H1 (cell line): ENCODE data around the gene ZNF593. TPM values are rescaled to one million over a fixed set of nuclear protein-coding genes. Genes with fewer than 3 reads are reported as not detected.

Source experiments
- CTCF ChIA-PET: fragments of 300-600 bp; sonication (Branson Sonifier 250); formaldehyde crosslinking; loops from one replicate; lab custom pipeline; 2021; ENCODE audit not compliant: partially characterized antibody; lab: Charles Lee
- POLR2A ChIA-PET: fragments of 300-600 bp; sonication (Branson Sonifier 250); formaldehyde crosslinking; loops from one replicate; lab custom pipeline; 2021; ENCODE audit warnings: inconsistent platforms; ENCODE audit not compliant: partially characterized antibody; lab: Charles Lee
- DNase-seq, 2 experiments: peaks; one replicate each; pipeline versions ENCODE4 v3.0.0 to v3.0.0-alpha.2; 2010 to 2022; ENCODE audit warnings: low spot score in 2 of 2, low read depth in 1 of 2, mixed read lengths in 1 of 2
- FAIRE-seq: peaks from 2 replicates; lab custom pipeline; 2011; peaks lifted over from hg19 to GRCh38; lab: Jason Lieb, UNC
- H2AFZ ChIP-seq: 2 replicates; pipeline ENCODE4 v1.8.1; 2012; ENCODE audit warnings: low read length, inconsistent platforms
- H2AK5ac ChIP-seq: 2 replicates; pipeline ENCODE4 v1.6.1; 2013; ENCODE audit warnings: low read depth, low read length
- H2BK120ac ChIP-seq: replicated peaks from 2 replicates; pipeline ENCODE3; 2013; ENCODE audit warnings: low read depth, low read length, inconsistent platforms
- H2BK12ac ChIP-seq: 2 replicates; pipeline ENCODE4 v1.6.1; 2013; ENCODE audit warnings: low read depth, low read length
- H2BK15ac ChIP-seq: 2 replicates; pipeline ENCODE4 v1.6.1; 2013; ENCODE audit warnings: low read length
- H2BK20ac ChIP-seq: 2 replicates; pipeline ENCODE4 v1.6.1; 2013; ENCODE audit warnings: low read length
- H2BK5ac ChIP-seq: 2 replicates; pipeline ENCODE4 v1.6.1; 2013; ENCODE audit warnings: low read depth, low read length
- H3K14ac ChIP-seq: 2 replicates; pipeline ENCODE4 v1.6.1; 2013; ENCODE audit warnings: inconsistent platforms; ENCODE audit not compliant: insufficient read length
- H3K18ac ChIP-seq: 2 replicates; pipeline ENCODE4 v1.6.1; 2013; ENCODE audit warnings: low read length; ENCODE audit errors: extremely low read depth
- H3K23ac ChIP-seq: 2 replicates; pipeline ENCODE4 v1.6.1; 2013; ENCODE audit warnings: inconsistent platforms; ENCODE audit not compliant: insufficient read length
- H3K23me2 ChIP-seq: 2 replicates; pipeline ENCODE4 v1.6.1; 2013; ENCODE audit warnings: low read depth, low read length
- H3K27ac ChIP-seq: 2 replicates; pipeline ENCODE4 v1.6.1; 2011; ENCODE audit warnings: low read depth, low read length, inconsistent platforms
- H3K27me3 ChIP-seq, 4 experiments: replicated peaks in 1 of 4; 1 replicate in 1 of 4; 2 replicates in 3 of 4; pipeline versions ENCODE4 v1.6.1 to v1.8.1; 2011 to 2013; ENCODE audit warnings: low read length in 3 of 4, mild to moderate bottlenecking in 3 of 4, inconsistent platforms in 2 of 4, mixed read lengths in 2 of 4, moderate library complexity in 1 of 4; ENCODE audit not compliant: control insufficient read depth in 3 of 4, insufficient read depth in 3 of 4; ENCODE audit errors: extremely low read depth in 1 of 4
- H3K36me3 ChIP-seq, 4 experiments: 2 replicates each; pipeline versions ENCODE4 v1.6.1 to v1.8.1; 2011 to 2013; ENCODE audit warnings: mild to moderate bottlenecking in 4 of 4, low read length in 3 of 4, moderate library complexity in 2 of 4, control low read depth in 1 of 4, inconsistent platforms in 1 of 4; ENCODE audit not compliant: insufficient read depth in 4 of 4, control insufficient read depth in 2 of 4
- H3K4ac ChIP-seq: replicated peaks from 2 replicates; pipeline ENCODE3; 2013; ENCODE audit warnings: low read length, low read depth, mixed read lengths, inconsistent platforms; ENCODE audit not compliant: insufficient read length
- H3K4me1 ChIP-seq, 4 experiments: replicated peaks in 1 of 4; 1 replicate in 1 of 4; 2 replicates in 3 of 4; pipeline versions ENCODE4 v1.6.1 to v1.8.1; 2011 to 2013; ENCODE audit warnings: low read length in 3 of 4, inconsistent platforms in 2 of 4, mixed read lengths in 1 of 4; ENCODE audit not compliant: insufficient read depth in 4 of 4, control insufficient read depth in 3 of 4
- H3K4me2 ChIP-seq, 2 experiments: 2 replicates each; pipeline versions ENCODE4 v1.6.1 to v1.8.1; 2011 to 2013; ENCODE audit warnings: low read depth in 2 of 2, low read length in 2 of 2, control low read depth in 1 of 2, inconsistent platforms in 1 of 2, mild to moderate bottlenecking in 1 of 2; ENCODE audit not compliant: insufficient read depth in 1 of 2
- H3K4me3 ChIP-seq, 4 experiments: fragments of 200-600, 300-600 bp in 1 of 4; sonication (generic), shearing (Covaris generic), sonication (Bioruptor Twin) in 1 of 4; 2 replicates each; pipeline versions ENCODE4 v1.5.1 to v1.8.1; 2011 to 2016; ENCODE audit warnings: low read length in 4 of 4, low read depth in 3 of 4, control low read depth in 2 of 4, inconsistent platforms in 2 of 4, mild to moderate bottlenecking in 2 of 4, mixed read lengths in 1 of 4, moderate library complexity in 1 of 4; ENCODE audit not compliant: insufficient read depth in 2 of 4; ENCODE audit errors: extremely low read depth in 1 of 4
- H3K56ac ChIP-seq: replicated peaks from 2 replicates; pipeline ENCODE3; 2013; ENCODE audit warnings: low read depth, mild to moderate bottlenecking, mixed read lengths, low read length, inconsistent platforms; ENCODE audit not compliant: insufficient read length
- H3K79me1 ChIP-seq: 2 replicates; pipeline ENCODE4 v1.6.1; 2013; ENCODE audit warnings: low read depth, low read length, control low read depth
- H3K79me2 ChIP-seq, 2 experiments: 2 replicates each; pipeline versions ENCODE4 v1.6.1 to v1.8.1; 2012 to 2013; ENCODE audit warnings: low read length in 2 of 2, mild to moderate bottlenecking in 2 of 2, inconsistent platforms in 1 of 2; ENCODE audit not compliant: insufficient read depth in 2 of 2, control insufficient read depth in 1 of 2
- H3K9ac ChIP-seq, 4 experiments: replicated peaks in 1 of 4; 1 replicate in 1 of 4; 2 replicates in 3 of 4; pipeline versions ENCODE4 v1.6.1 to v1.8.1; 2011 to 2013; ENCODE audit warnings: low read depth in 3 of 4, low read length in 3 of 4, control low read depth in 2 of 4, mild to moderate bottlenecking in 2 of 4, moderate library complexity in 2 of 4, inconsistent platforms in 1 of 4; ENCODE audit errors: extremely low read depth in 1 of 4
- H3K9me3 ChIP-seq, 2 experiments: 2 replicates each; pipeline versions ENCODE4 v1.6.1 to v1.8.1; 2012 to 2013; ENCODE audit warnings: mild to moderate bottlenecking in 2 of 2, moderate library complexity in 2 of 2, control low read depth in 1 of 2, inconsistent platforms in 1 of 2, low read depth in 1 of 2, low read length in 1 of 2, mixed read lengths in 1 of 2; ENCODE audit not compliant: insufficient read depth in 2 of 2
- H4K20me1 ChIP-seq, 2 experiments: replicated peaks in 1 of 2; 2 replicates each; pipeline versions ENCODE3 to v1.8.1; 2011 to 2013; ENCODE audit warnings: inconsistent platforms in 2 of 2, low read length in 2 of 2, mild to moderate bottlenecking in 1 of 2; ENCODE audit not compliant: insufficient read depth in 2 of 2, control insufficient read depth in 1 of 2
- H4K5ac ChIP-seq: 2 replicates; pipeline ENCODE4 v1.6.1; 2013; ENCODE audit warnings: low read length, low read depth, mixed read lengths, inconsistent platforms; ENCODE audit not compliant: insufficient read length
- H4K8ac ChIP-seq: 2 replicates; pipeline ENCODE4 v1.8.0; 2013; ENCODE audit warnings: mild to moderate bottlenecking, moderate library complexity, low read length, inconsistent platforms; ENCODE audit not compliant: insufficient read depth; ENCODE audit errors: extremely low read depth
- H4K91ac ChIP-seq: replicated peaks from 2 replicates; pipeline ENCODE3; 2013; ENCODE audit warnings: low read length, mixed read lengths, inconsistent platforms; ENCODE audit not compliant: insufficient read length
- CBX5 ChIP-seq: fragments of 300-800, 300-1000 bp; sonication (generic); IDR thresholded peaks from 2 replicates; pipeline ENCODE4 v1.7.1; 2016; ENCODE audit warnings: antibody characterized with exemption, low read length, low read depth
- CEBPB ChIP-seq: IDR thresholded peaks from 2 replicates; pipeline ENCODE4 v1.6.1; 2012; ENCODE audit warnings: low read depth, low read length
- GTF2F1 ChIP-seq: IDR thresholded peaks from 2 replicates; pipeline ENCODE4 v1.6.1; 2012; ENCODE audit warnings: low read depth, low read length, improper control_type of control experiment, borderline replicate concordance
- PHF8 ChIP-seq: fragments of 200-600 bp; sonication (generic); conservative IDR thresholded peaks from 2 replicates; pipeline ENCODE4 v1.7.1; 2012; ENCODE audit warnings: low read depth, mild to moderate bottlenecking, inconsistent platforms, low read length, moderate library complexity
- POLR2A ChIP-seq, 2 experiments: IDR thresholded peaks; 1 replicate in 1 of 2; 2 replicates in 1 of 2; pipeline ENCODE4 v1.6.1; 2011; ENCODE audit warnings: low read depth in 2 of 2, low read length in 2 of 2, mild to moderate bottlenecking in 2 of 2; ENCODE audit errors: control extremely low read depth in 1 of 2
- RAD21 ChIP-seq, 2 experiments: IDR thresholded peaks in 1 of 2; conservative IDR thresholded peaks in 1 of 2; 2 replicates each; pipeline ENCODE4 v1.6.1; 2011; ENCODE audit warnings: low read depth in 2 of 2, low read length in 2 of 2, improper control_type of control experiment in 1 of 2, inconsistent platforms in 1 of 2, mild to moderate bottlenecking in 1 of 2, moderate library complexity in 1 of 2
- RBBP5 ChIP-seq: IDR thresholded peaks from 2 replicates; pipeline ENCODE4 v1.7.1; 2012; ENCODE audit warnings: low read depth, mild to moderate bottlenecking, inconsistent platforms, low read length, moderate library complexity, borderline replicate concordance
- RFX5 ChIP-seq: IDR thresholded peaks from 2 replicates; pipeline ENCODE4 v1.6.1; 2011; ENCODE audit warnings: low read depth, low read length, improper control_type of control experiment, borderline replicate concordance
- SUZ12 ChIP-seq: fragments of 200-600 bp; sonication (generic); IDR thresholded peaks from 2 replicates; pipeline ENCODE4 v1.6.1; 2012; ENCODE audit warnings: mild to moderate bottlenecking, inconsistent platforms, low read length, moderate library complexity, mixed read lengths
- TBP ChIP-seq: IDR thresholded peaks from 2 replicates; pipeline ENCODE4 v1.6.1; 2011; ENCODE audit warnings: low read depth, low read length, improper control_type of control experiment
- ZNF274 ChIP-seq: IDR thresholded peaks from 2 replicates; pipeline ENCODE4 v1.7.0; 2012; ENCODE audit warnings: low read length, borderline replicate concordance; ENCODE audit errors: extremely low read depth
- WGBS, 2 experiments: shearing (Covaris generic) in 1 of 2; methylation state at CpG; one replicate each; pipeline versions ENCODE4 v1.1.6 to v1.1.7; 2013 to 2015; ENCODE audit warnings: low lambda C conversion rate in 2 of 2, mixed read lengths in 2 of 2, inconsistent platforms in 1 of 2, low coverage in 1 of 2, missing lambda C conversion rate in 1 of 2; ENCODE audit not compliant: insufficient replicate concordance in 2 of 2, insufficient coverage in 1 of 2, insufficient read length in 1 of 2; ENCODE audit errors: extremely low coverage in 1 of 2, missing lambda C conversion rate in 1 of 2; 5-methylcytosine and 5-hydroxymethylcytosine counted together
- polyA plus RNA-seq, 7 experiments: library from polyadenylated mRNA; depleted of rRNA in 3 of 7; stranded (reverse) in 5 of 7; unstranded in 2 of 7; fragments of >200 nt in 5 of 7; fragments of 200-250 nt in 2 of 7; gene quantifications; 1 replicate in 5 of 7; 2 replicates in 1 of 7; 4 replicates in 1 of 7; pipeline versions ENCODE4 v1.2.1 to v1.2.3, GENCODE V29; 2011 to 2013; ENCODE audit warnings: missing spikeins in 2 of 7, mixed read lengths in 2 of 7
- total RNA-seq: library from RNA; stranded (reverse); fragmentation: NEBNext Ultra II Directional; extraction: Animal tissue kit (Norgen Biotek cat#: 25700); gene quantifications from 2 replicates; pipeline ENCODE4 v1.2.1, GENCODE V29; 2021

The ZNF593 gene
- total and polyA plus RNA-seq, 2 of the 8 experiments (the other 6 are each of a cell fraction or from before 2014, with no cell fraction given) = 38.2 to 68.0 TPM

GRCh38 chr1:26168410-26169197, 1.1 kb upstream of the ZNF593 start, which contains the start of gene C1orf232:
Gene C1orf232, minus strand, starts transcription at chr1:26168963. Its CDS starts 464 bp downstream, at chr1:26168499.
- TF ChIP-seq POLR2A (IDR thresholded peaks at IDR 0.05; ENCODE audit: control extremely low read depth in 1 of 2, low read depth in 2 of 2, low read length in 2 of 2) (no peak), CEBPB (no peak), GTF2F1 (no peak), TBP (no peak), SUZ12 (no peak), RBBP5 (no peak), RFX5 (no peak), PHF8 (no peak), RAD21 (IDR thresholded peaks at IDR 0.05 in 1 of 2, conservative IDR thresholded peaks at IDR 0.05 in 1 of 2; ENCODE audit: low read depth in 2 of 2, low read length in 2 of 2) (no peak), ZNF274 (no peak), CBX5 (no peak)
- Histone ChIP-seq H3K4me2 (peak within 1 kb of the TSS; percentile 77 to 96), H3K27me3 (peaks cover 6 to 17% (median 13%) of the 10 kb centered on the region in 4 experiments), H3K14ac (no peak within 1 kb of the TSS), H4K20me1 (peaks cover 2 to 4% of the 10 kb centered on the region in 2 experiments), H3K4ac (no peak within 1 kb of the TSS), H3K79me2 (peaks cover 0 to 8% of the 10 kb centered on the region in 2 experiments; a peak in 2 of 4 replicates), H4K5ac (peak within 1 kb of the TSS; percentile 73), H2BK20ac (no peak within 1 kb of the TSS), H3K79me1 (peaks cover 4% of the 10 kb centered on the region; the same call in 1 of the 2 replicates), H3K56ac (peak within 1 kb of the TSS; percentile 35), H3K9ac (peak within 1 kb of the TSS; percentile 47 to 84 (median 74); a peak in 6 of 7 replicates), H2AK5ac (no peak within 1 kb of the TSS), H3K4me1 (peaks cover 5 to 20% (median 15%) of the 10 kb centered on the region in 4 experiments), H3K9me3 (no peaks in the 10 kb centered on the region), H2BK12ac (no peak within 1 kb of the TSS), H3K4me3 (peak within 1 kb of the TSS; percentile 71 to 79 (median 74)), H3K23me2 (peaks cover 12% of the 10 kb centered on the region), H3K36me3 (no peaks in the 10 kb centered on the region; a peak in 1 of 8 replicates), H3K27ac (peak within 1 kb of the TSS; percentile 23; the same call in 1 of the 2 replicates), H2BK120ac (no peak within 1 kb of the TSS), H3K18ac (peak within 1 kb of the TSS; percentile 71), H4K91ac (peak within 1 kb of the TSS; percentile 48), H2AFZ (no peak within 1 kb of the TSS), H4K8ac (peak within 1 kb of the TSS; percentile 97), H3K23ac (no peak within 1 kb of the TSS), H2BK15ac (peak within 1 kb of the TSS; percentile 88; the same call in 1 of the 2 replicates), H2BK5ac (0 out of 2 replicates have a peak within 1 kb of the TSS, but pooled peaks have one; percentile 71)
- POLR2A ChIA-PET = interaction anchor here (0.5 to 2.9 kb wide), 3 partner anchors 9 to 81 kb away, joined by 3 to 6 read pairs (median 3); partner anchors contain the start of genes CEP85 and CNKSR1
- CTCF ChIA-PET = interaction anchor here (1.0 to 16.2 kb wide), 11 partner anchors 9 to 248 kb away, joined by 3 to 159 read pairs (median 7); partner anchors contain the start of genes CATSPER4, CEP85, FAM110D and SLC30A2
- 84% methylated on average over 5 of the region's 5 CpGs; no CpG with 5 or more reads in 1 of the 2 experiments for WGBS, 2 experiments
- DNase-seq (no peak), FAIRE-seq (no peak)
